Endothelial cell of umbilical vein (primary cell): Measurements from ENCODE around the gene EXOSC9. TPM values are rescaled to one million over a fixed set of nuclear protein-coding genes. Genes with fewer than 3 reads are reported as not detected.

Experiments used
- BruUV-seq: library from RNA; stranded (reverse); fragments of 400-500 nt; replicated peaks from 2 replicates; lab custom pipeline; 2021; lab: Mats Ljungman, UMichigan
- CTCF ChIA-PET: fragments of 300-600, 350-600 bp; sonication (Branson Sonifier 250); formaldehyde crosslinking; loops from one replicate; lab custom pipeline; 2021; ENCODE audit warnings: antibody characterized with exemption, inconsistent platforms; lab: Charles Lee
- POLR2A ChIA-PET: fragments of 300-600, 350-600 bp; sonication (Branson Sonifier 250); formaldehyde crosslinking; loops from one replicate; lab custom pipeline; 2021; ENCODE audit warnings: antibody characterized with exemption, inconsistent platforms; lab: Charles Lee
- DNase-seq: peaks from one replicate; pipeline ENCODE4 v3.0.0-alpha.2; 2011; ENCODE audit warnings: low read depth, low spot score
- FAIRE-seq: peaks from 2 replicates; lab custom pipeline; 2011; peaks lifted over from hg19 to GRCh38; lab: Jason Lieb, UNC
- H2AFZ ChIP-seq: 2 replicates; pipeline ENCODE4 v1.6.0; 2012; ENCODE audit warnings: low read depth, low read length, control low read depth, inconsistent platforms
- H3K27ac ChIP-seq: 2 replicates; pipeline ENCODE4 v1.5.1; 2011; ENCODE audit warnings: low read depth, mild to moderate bottlenecking, control low read depth, low read length, moderate library complexity; ENCODE audit not compliant: insufficient read depth
- H3K27me3 ChIP-seq, 2 experiments: 2 replicates each; pipeline versions ENCODE4 v1.6.0 to v1.6.1; 2011; ENCODE audit warnings: low read length in 2 of 2, mixed read lengths in 1 of 2; ENCODE audit not compliant: control insufficient read depth in 2 of 2, insufficient read depth in 2 of 2
- H3K36me3 ChIP-seq, 2 experiments: 2 replicates in 1 of 2; 3 replicates in 1 of 2; pipeline ENCODE4 v1.5.1; 2011; ENCODE audit warnings: low read length in 2 of 2, mild to moderate bottlenecking in 1 of 2, moderate library complexity in 1 of 2; ENCODE audit not compliant: control insufficient read depth in 2 of 2, insufficient read depth in 2 of 2; ENCODE audit errors: extremely low read depth in 1 of 2
- H3K4me1 ChIP-seq: 3 replicates; pipeline ENCODE4 v1.5.1; 2011; ENCODE audit warnings: mild to moderate bottlenecking, low read length; ENCODE audit not compliant: control insufficient read depth, insufficient read depth; ENCODE audit errors: extremely low read depth
- H3K4me2 ChIP-seq: 2 replicates; pipeline ENCODE4 v1.6.1; 2011; ENCODE audit warnings: low read length, control low read depth, mixed read lengths; ENCODE audit not compliant: insufficient read depth
- H3K4me3 ChIP-seq, 3 experiments: fragments of 200-600 bp in 1 of 3; sonication (generic), shearing (Covaris generic) in 1 of 3; replicated peaks in 1 of 3; 2 replicates each; pipeline ENCODE4 v1.5.1; 2011 to 2016; ENCODE audit warnings: control low read depth in 3 of 3, low read length in 3 of 3, mild to moderate bottlenecking in 2 of 3, inconsistent platforms in 1 of 3, low read depth in 1 of 3, moderate library complexity in 1 of 3; ENCODE audit not compliant: insufficient read depth in 1 of 3
- H3K79me2 ChIP-seq: 2 replicates; pipeline ENCODE4 v1.6.0; 2012; ENCODE audit warnings: low read length, inconsistent platforms; ENCODE audit not compliant: control insufficient read depth, insufficient read depth
- H3K9ac ChIP-seq: replicated peaks from 2 replicates; pipeline ENCODE3; 2011; ENCODE audit warnings: low read length, control low read depth; ENCODE audit not compliant: insufficient read depth; ENCODE audit errors: extremely low read depth
- H3K9me1 ChIP-seq: replicated peaks from 3 replicates; pipeline ENCODE4 v1.6.0; 2011; ENCODE audit warnings: mild to moderate bottlenecking, low read length; ENCODE audit not compliant: control insufficient read depth, insufficient read depth; ENCODE audit errors: extremely low read depth
- H3K9me3 ChIP-seq: replicated peaks from 2 replicates; pipeline ENCODE4 v1.5.1; 2012; ENCODE audit warnings: low read length, inconsistent platforms; ENCODE audit not compliant: control insufficient read depth, insufficient read depth
- H4K20me1 ChIP-seq: replicated peaks from 2 replicates; pipeline ENCODE3; 2011; ENCODE audit warnings: mild to moderate bottlenecking, low read length; ENCODE audit not compliant: control insufficient read depth, insufficient read depth; ENCODE audit errors: extremely low read depth
- EZH2 ChIP-seq: IDR thresholded peaks from 2 replicates; pipeline ENCODE4 v1.6.1; 2012; ENCODE audit warnings: borderline replicate concordance, low read depth, mild to moderate bottlenecking, moderate library complexity, low read length, inconsistent platforms; ENCODE audit not compliant: severe bottlenecking
- FOS ChIP-seq: IDR thresholded peaks from 2 replicates; pipeline ENCODE4 v1.6.1; 2011; ENCODE audit warnings: mild to moderate bottlenecking, low read length, moderate library complexity, borderline replicate concordance; ENCODE audit not compliant: insufficient read depth
- GATA2 ChIP-seq: IDR thresholded peaks from 2 replicates; pipeline ENCODE4 v1.7.0; 2011; ENCODE audit warnings: low read depth, mild to moderate bottlenecking, moderate library complexity, mixed read lengths, low read length; ENCODE audit not compliant: insufficient read length, insufficient read depth
- JUN ChIP-seq: IDR thresholded peaks from 2 replicates; pipeline ENCODE4 v1.6.1; 2011; ENCODE audit warnings: borderline replicate concordance, low read depth; ENCODE audit not compliant: insufficient read length, insufficient read depth
- MYC ChIP-seq: IDR thresholded peaks from one replicate; pipeline ENCODE4 v1.6.1; 2011; ENCODE audit warnings: mild to moderate bottlenecking, low read depth, low read length
- POLR2A ChIP-seq: IDR thresholded peaks from 2 replicates; pipeline ENCODE4 v1.6.1; 2012; ENCODE audit warnings: low read depth, mild to moderate bottlenecking, control low read depth, low read length
- POLR2AphosphoS5 ChIP-seq: IDR thresholded peaks from 2 replicates; pipeline ENCODE4 v1.6.1; 2012; ENCODE audit warnings: low read depth, mild to moderate bottlenecking, control low read depth, low read length, moderate library complexity; ENCODE audit not compliant: insufficient read depth
- dilution Hi-C: fragments of 300-500 bp; cut with MboI; formaldehyde crosslinking; loops from one replicate; pipeline ENCODE4 v1.15.0; 2019; ENCODE audit warnings: low sequenced_read_pairs; ENCODE audit not compliant: extremely low pct_ligation_motif_present
- intact Hi-C: fragments of 100-400 bp; cut with micrococcal nuclease; formaldehyde crosslinking; loops from one replicate; pipeline ENCODE4 v1.10.0; 2022
- polyA plus RNA-seq, 4 experiments: library from polyadenylated mRNA; depleted of rRNA in 3 of 4; stranded (reverse) in 3 of 4; unstranded in 1 of 4; fragments of >200 nt; gene quantifications; 2 replicates each; pipeline versions ENCODE4 v1.2.1 to v1.2.3, GENCODE V29; 2011 to 2012; ENCODE audit warnings: missing spikeins in 1 of 4
- total RNA-seq: library from RNA; stranded (reverse); gene quantifications from 2 replicates; pipeline ENCODE4 v1.2.3, GENCODE V29; 2021
- TF ChIP-seq, protein P1 (sequence below): IDR thresholded peaks from 2 replicates; pipeline ENCODE4 v1.6.1; 2011; ENCODE audit not compliant: insufficient read depth, insufficient read length
- TF ChIP-seq, protein P2 (sequence below), 2 donors: IDR thresholded peaks; 1 replicate in 1 of 2; 2 replicates in 1 of 2; pipeline ENCODE4 v1.5.1; 2011; ENCODE audit warnings: low read length in 2 of 2, mild to moderate bottlenecking in 2 of 2, moderate library complexity in 2 of 2, control low read depth in 1 of 2, inconsistent platforms in 1 of 2, low read depth in 1 of 2; ENCODE audit not compliant: insufficient read depth in 1 of 2; ENCODE audit errors: extremely low read depth in 1 of 2

Gene EXOSC9
- total and polyA plus RNA-seq, 2 donors (not counting 3 experiments of a cell fraction or from before 2014, with no cell fraction given) = 19.0 to 46.3 TPM

DNA sequence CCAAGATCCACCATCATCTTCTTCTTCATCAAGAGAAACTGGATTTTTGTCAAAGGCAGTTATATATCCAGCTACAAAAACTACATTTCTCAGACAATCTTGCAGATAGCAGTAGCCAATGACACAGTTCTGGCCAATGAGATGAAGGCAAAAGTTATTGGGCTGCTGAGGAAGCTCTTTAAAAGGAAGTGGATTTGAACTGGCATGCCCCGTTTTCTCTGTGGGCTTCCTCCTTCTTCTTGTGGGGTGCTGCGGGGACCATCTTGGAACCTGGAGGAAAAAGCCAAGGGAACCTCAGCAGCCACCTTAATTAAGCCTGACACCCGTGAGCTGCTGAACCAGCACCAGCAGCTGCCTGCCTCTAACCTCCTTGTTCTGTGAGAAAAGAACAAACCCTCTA lies 40.9 kb upstream of the EXOSC9 start:
- Histone ChIP-seq H3K4me1 (peaks cover 2% of the 10 kb centered on the region), H2AFZ (no peak overlapping the region), H3K4me2 (no peak overlapping the region), H3K9ac (no peak overlapping the region), H3K9me3 (no peaks in the 10 kb centered on the region), H3K36me3 (no peaks in the 10 kb centered on the region), H3K79me2 (no peaks in the 10 kb centered on the region), H3K27me3 (peaks cover 9 to 18% of the 10 kb centered on the region in 2 experiments), H4K20me1 (no peaks in the 10 kb centered on the region), H3K4me3 (no peak overlapping the region), H3K27ac (no peak overlapping the region), H3K9me1 (no peaks in the 10 kb centered on the region)
- ChIA-PET POLR2A (no interaction called here), CTCF (interaction anchor here (1.0 to 1.5 kb wide), 4 partner anchors 17 to 110 kb away, joined by 3 read pairs; partner anchors contain the start of gene BBS7)
- no TSS peak for BruUV-seq
- dilution Hi-C loops = no loop called here
- TF ChIP-seq POLR2A (no peak), EZH2 (no peak), GATA2 (no peak), JUN (no peak), FOS (no peak), MYC (no peak), POLR2AphosphoS5 (no peak)
- TF ChIP-seq, protein P1, sequence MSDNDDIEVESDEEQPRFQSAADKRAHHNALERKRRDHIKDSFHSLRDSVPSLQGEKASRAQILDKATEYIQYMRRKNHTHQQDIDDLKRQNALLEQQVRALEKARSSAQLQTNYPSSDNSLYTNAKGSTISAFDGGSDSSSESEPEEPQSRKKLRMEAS = no peak
- TF ChIP-seq, protein P2, sequence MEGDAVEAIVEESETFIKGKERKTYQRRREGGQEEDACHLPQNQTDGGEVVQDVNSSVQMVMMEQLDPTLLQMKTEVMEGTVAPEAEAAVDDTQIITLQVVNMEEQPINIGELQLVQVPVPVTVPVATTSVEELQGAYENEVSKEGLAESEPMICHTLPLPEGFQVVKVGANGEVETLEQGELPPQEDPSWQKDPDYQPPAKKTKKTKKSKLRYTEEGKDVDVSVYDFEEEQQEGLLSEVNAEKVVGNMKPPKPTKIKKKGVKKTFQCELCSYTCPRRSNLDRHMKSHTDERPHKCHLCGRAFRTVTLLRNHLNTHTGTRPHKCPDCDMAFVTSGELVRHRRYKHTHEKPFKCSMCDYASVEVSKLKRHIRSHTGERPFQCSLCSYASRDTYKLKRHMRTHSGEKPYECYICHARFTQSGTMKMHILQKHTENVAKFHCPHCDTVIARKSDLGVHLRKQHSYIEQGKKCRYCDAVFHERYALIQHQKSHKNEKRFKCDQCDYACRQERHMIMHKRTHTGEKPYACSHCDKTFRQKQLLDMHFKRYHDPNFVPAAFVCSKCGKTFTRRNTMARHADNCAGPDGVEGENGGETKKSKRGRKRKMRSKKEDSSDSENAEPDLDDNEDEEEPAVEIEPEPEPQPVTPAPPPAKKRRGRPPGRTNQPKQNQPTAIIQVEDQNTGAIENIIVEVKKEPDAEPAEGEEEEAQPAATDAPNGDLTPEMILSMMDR (IDR thresholded peaks at IDR 0.05; ENCODE audit: extremely low read depth in 1 of 2, insufficient read depth in 1 of 2, low read depth in 1 of 2, low read length in 2 of 2) = no peak
- intact Hi-C loops = no loop called here
- DNase-seq (no peak), FAIRE-seq (no peak)
